ENCODE results near the gene RSKR.

RSKR gene

GRCh38 chr17:28563475-28563874 lies 50.5 kb downstream of the RSKR start:
- Histone ChIP-seq H3K9me3 (ENCODE audit: control insufficient read depth, insufficient read depth, low read length) (no peaks in the 10 kb centered on the region), H3K36me3 (ENCODE audit: insufficient read depth, low read length) (no peaks in the 10 kb centered on the region; the same call in 1 of the 2 replicates), H3K9ac (ENCODE audit: low read depth, low read length) (no peak overlapping the region), H3K4me1 (ENCODE audit: insufficient read depth, low read length) (no peaks in the 10 kb centered on the region)
